CD4-positive, alpha-beta T cell treated with Interleukin-6 for 4 hours (primary cell): ENCODE results near the gene KRTCAP2.
"Not testable (repeated sequence)": the region's sequence is repeated elsewhere in the genome, so short reads cannot be mapped to it uniquely, and the experiment has no call there.

Experiments
- DNase-seq: peaks from one replicate; pipeline ENCODE4 v3.0.0-alpha.2; 2020; ENCODE audit warnings: mixed read lengths

KRTCAP2 gene

DNA sequence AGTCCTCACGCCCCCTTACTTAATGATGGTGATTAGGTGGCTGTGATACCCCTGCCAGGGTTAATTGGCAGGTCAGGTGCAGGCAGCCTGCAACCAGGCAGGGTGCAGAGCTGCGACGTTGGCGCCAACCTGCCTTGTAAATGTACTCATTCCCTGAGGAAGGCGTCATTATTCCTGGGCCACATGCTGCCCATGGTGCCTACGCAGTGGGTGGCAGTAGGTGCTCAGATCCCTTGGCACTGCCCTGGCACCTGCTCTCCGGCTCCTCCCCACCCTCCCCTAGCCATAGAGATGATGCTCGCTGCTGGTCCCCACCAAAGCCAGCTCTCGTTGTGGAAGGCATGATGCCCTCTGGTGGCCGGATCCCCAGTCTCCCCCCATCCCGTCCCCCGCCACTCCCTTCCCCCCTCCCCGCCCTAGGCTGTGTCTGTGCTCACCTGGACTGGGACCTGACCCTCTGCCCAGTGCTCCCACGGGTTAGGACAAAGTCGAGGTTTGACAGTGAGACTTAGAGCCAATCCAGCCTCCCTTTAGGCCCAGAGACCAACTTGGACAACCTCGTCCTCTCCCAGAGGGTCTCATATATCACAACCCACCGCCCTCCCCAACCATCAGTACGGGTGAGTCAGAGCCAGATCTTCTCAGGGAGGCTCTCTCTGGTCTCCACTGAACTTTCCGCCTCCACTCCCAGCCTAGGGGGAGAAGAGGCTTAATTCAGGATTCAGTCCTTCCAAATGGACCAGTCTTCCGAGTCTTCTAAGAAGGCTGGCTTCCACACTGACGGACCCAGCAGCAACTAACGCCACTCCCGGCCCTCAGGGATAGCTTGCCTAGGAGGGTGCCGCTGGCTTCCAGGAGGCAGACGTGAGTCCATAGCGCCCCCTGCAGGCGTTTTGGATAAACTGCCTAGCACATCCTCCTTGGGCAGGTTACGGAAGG, 5.7 kb downstream of the KRTCAP2 start:
- peak; percentile 92 for DNase-seq

DNA sequence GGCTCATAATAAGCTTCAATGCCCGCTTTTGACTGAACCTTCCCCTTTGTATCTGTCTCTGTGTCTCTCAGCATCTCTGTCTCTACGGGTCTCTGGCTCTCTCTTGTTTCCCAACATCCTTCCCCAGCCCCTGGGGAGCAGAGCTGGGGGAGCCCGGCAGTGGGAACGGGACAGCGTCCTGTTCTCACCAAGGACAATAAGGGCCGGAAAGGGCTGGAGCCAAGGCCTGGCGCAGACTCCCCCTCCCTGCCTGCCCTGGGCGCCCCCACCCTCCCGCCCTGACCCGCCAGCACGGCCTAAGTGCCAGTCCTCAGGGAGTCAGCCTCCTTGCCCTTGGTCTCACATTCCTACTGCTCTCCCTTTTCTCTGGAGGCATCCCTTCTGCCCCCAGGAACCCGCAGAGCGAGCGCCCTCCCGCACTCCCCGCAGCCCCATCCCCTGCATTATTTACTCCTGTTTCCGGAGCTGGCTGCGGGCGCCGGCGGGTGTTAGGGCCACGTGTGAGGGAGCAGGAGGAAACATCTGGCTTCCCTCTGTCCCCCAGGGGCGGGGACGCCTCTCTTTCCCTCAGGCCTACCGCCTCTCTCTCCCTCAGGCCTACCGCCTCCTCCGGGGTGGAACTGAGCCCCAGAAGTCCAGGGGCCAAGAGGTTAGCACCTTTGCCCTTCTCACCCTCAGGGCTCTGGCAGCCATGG, 6.5 kb downstream of the KRTCAP2 start:
- no peak for DNase-seq

- DNase-seq, result no peak
Observed at GRCh38 chr1:155166051-155166470, 7.0 kb downstream of the KRTCAP2 start.

GRCh38 chr1:155164625-155165024, 8.5 kb downstream of the KRTCAP2 start:
- DNase-seq, result not testable (repeated sequence)

DNA sequence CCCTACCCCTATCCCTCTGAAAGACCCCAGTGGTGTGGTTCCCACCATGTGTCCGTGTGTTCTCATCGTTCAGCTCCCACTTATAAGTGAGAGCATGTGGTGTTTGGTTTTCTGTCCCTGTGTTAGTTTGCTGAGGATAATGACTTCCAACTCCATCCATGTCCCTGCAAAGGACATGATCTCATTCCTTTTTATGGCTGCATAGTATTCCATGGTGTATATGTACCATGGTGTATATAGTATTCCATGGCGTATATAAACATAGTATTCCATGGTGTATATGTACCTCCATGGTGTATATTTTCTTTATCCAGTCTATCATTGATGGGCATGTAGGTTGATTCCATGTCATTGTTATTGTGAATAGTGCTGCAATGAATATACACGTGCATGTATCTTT, 9.3 kb downstream of the KRTCAP2 start:
- DNase-seq, result not testable (repeated sequence)

DNA sequence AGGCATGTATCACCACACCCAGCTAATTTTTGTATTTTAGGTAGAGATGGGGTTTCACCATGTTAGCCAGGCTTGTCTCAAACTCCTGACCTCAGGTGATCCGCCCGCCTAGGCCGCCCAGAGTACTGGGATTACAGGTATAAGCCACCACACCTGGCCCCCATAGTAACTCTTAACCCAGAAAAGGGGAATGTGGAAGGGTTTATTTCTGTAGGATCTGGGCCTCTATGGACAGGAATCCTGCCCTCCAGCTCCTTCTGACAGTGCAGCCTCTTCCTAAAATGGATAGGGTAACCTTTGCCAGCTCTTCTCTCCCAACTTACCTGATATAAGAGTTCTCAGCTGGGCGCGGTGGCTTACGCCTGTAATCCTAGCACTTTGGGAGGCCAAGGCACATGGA, 10.5 kb downstream of the KRTCAP2 start:
- not testable (repeated sequence) for DNase-seq

- DNase-seq, result no peak
Observed at GRCh38 chr1:155160128-155160527, 13.0 kb downstream of the KRTCAP2 start.

GRCh38 chr1:155158991-155159390, 14.1 kb downstream of the KRTCAP2 start:
- no peak for DNase-seq

DNA sequence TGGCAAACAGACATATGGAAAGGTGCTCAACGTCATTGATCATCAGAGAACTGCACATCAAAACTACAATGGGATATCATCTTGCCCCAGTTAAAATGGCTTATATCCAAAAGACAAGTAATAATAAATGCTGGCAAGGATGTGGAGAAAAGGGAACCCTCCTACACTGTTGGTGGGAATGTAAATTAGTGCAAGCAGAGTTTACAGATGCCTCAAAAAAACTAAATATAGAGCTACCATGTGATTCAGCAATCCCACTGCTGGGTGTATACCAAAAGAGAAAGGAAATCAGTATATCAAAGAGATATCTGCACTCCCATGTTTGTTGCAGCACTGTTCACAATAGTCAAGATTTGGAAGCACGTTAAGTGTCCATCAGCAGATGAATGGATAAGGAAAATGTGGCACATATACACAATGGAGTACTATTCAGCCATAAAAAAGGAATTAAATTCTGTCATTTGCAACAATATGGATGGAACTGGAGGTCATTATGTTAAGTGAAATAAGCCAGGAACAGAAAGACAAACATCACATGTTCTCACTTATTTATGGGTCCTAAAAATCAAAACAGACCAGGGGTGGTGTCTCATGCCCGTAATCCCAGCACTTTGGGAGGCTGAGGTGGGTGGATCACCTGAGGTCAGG, 17.0 kb downstream of the KRTCAP2 start:
- not testable (repeated sequence) for DNase-seq

DNA sequence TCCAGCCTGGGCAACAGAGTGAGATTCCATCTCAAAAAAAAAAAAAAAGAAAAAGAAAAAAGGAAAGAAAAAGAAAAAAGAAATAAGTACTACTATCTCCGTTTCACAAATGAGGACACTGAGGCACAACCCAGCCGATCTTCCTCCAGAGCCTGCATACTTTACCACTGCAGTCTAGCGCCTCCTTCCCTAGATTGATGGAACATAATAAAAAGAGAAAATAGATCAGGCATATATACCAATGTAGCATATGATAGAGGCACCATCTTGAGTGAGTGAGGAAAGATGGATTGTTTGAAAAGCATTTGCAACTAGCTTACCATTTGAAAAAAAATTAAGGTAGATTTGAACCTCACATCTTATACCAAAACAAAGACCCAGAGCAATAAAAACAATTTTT, 27.6 kb downstream of the KRTCAP2 start:
- no peak for DNase-seq

- DNase-seq, result no peak
Observed at GRCh38 chr1:155141749-155142148, 31.4 kb downstream of the KRTCAP2 start.

DNA sequence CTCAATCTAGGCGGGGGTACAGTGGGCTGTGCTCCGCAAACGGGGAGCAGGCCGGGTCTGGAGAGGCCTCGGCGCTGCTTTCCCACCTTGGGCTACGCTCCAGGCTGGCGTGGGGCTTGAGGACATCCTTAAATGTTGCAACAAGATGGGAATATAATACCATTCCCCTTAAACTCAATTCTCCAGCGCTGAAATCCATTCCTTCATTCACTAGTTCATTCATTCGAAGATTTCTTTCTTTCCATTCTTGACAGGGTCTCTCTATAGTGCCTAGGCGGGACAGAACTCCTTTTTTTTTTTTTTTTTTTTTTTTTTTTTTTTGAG, 32.5 kb downstream of the KRTCAP2 start:
- no peak for DNase-seq

GRCh38 chr1:155139895-155140629, 33.0 kb downstream of the KRTCAP2 start, which contains the start of gene DPM3:
Gene DPM3, minus strand, starts transcription at chr1:155140531. Its CDS starts 291 bp downstream, at chr1:155140240.
- peak; percentile 91 for DNase-seq

DNA sequence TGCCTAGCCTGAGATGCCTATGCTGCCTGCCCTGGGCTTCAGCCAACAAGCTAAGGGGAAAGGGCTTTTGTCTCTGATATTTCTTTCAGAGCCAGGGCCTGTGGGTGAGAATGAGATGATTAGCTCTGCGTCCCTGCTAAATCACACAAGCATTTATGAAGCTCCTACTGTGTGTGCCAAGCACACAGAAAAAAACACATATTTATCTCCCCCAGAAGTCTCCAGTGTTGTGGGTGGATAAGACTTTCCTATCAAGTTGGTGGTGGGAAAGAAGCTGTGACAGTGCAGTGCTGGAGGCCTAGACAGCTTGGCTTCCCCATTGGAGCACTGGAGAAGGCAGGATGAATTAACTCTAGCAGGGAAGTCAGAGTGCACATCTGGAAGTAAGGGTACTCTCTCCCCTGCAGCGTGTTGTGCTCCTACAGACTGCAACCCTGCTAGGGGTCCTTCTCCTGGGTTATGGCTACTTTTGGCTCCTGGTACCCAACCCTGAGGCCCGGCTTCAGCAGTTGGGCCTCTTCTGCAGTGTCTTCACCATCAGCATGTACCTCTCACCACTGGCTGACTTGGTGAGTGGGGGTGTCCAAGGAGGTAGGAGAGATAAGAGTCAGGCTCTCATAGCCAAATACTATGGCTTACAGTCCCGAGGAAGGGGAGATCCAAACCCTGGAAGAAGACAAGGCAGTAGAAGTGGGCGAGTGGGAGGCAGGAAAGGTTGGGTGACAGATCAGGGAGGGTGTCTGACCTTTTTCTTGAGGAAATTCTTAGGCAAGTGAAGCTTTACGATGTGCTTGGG, 35.8 kb downstream of the KRTCAP2 start:
- no peak for DNase-seq

GRCh38 chr1:155136748-155137147, 36.4 kb downstream of the KRTCAP2 start:
- peak; percentile 15 for DNase-seq

GRCh38 chr1:155135415-155136028, 37.6 kb downstream of the KRTCAP2 start, which contains the start of gene SLC50A1:
Gene SLC50A1, plus strand, starts transcription at chr1:155135852. Its CDS starts 60 bp downstream, at chr1:155135912.
- peak; percentile 94 for DNase-seq

DNA sequence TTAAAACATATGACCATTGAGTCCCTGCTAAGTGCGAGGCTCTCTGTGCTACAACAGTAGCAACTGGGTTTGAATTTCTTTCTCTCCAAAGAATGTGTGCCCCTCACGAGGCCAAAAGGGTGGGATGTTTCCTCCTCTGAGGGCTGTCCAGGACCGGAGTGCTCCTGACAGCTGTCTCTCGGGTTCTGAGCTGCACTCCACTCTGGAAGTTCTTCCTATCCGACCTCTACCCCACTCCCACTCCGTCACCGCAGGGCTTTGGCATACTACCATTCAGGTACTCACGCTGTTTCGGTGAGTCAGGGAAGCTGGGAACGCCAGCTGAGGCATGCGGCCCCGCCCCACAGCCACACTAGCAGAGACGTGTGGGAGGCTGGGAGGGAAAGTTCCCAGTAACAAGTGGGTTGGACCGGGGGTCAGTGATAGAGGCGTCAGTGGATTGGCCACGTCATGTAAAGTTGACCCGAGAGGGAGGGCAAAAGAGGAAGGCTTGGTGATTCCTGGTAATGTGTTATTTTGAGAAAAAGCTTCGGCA, 38.2 kb downstream of the KRTCAP2 start:
- peak; percentile 59 for DNase-seq

- no peak for DNase-seq
Observed at GRCh38 chr1:155134322-155134721, 38.8 kb downstream of the KRTCAP2 start.

GRCh38 chr1:155133799-155134281, 39.3 kb downstream of the KRTCAP2 start:
- DNase-seq, result no peak

GRCh38 chr1:155131856-155132255, 41.2 kb downstream of the KRTCAP2 start:
- no peak for DNase-seq

- DNase-seq, result no peak
Observed at GRCh38 chr1:155131285-155131684, 41.8 kb downstream of the KRTCAP2 start.
